Stimulated activated CD4-positive, alpha-beta T cell treated with anti-CD3 and anti-CD28 coated beads, Interleukin-2, amount 100 ng/mL, for 4 hours (primary cell): Measurements from ENCODE around the gene UNC13C.
"Not testable (repeated sequence)": the region's sequence is repeated elsewhere in the genome, so short reads cannot be mapped to it uniquely, and the experiment has no call there.

Source experiments
- DNase-seq: peaks from one replicate; pipeline ENCODE4 v3.0.0-alpha.2; 2020; ENCODE audit warnings: low read depth

The UNC13C gene

DNA sequence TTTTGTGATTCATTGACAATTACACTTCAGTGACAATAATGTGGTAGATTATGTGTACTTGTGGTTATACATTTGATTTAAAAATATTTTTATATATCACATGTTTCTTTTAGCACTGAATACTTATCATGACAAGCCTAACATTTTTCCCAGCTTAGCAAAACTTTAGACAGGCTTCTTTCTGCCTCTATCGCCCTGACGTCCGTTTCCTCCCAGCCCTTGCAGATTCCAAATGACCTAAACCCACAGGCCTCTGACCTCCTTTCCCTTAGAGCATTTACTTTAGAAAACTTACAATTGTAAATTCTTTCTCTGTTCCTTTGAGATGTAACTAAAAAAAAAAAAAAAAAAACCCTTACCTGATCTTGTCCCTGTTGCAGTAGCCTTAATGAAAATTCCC, 326.1 kb downstream of the UNC13C start:
- no peak for DNase-seq

GRCh38 chr15:54305138-54305537, 326.9 kb downstream of the UNC13C start:
- no peak for DNase-seq

GRCh38 chr15:54307252-54307902, 329.1 kb downstream of the UNC13C start:
- DNase-seq = no peak

GRCh38 chr15:54307926-54308325, 329.7 kb downstream of the UNC13C start:
- no peak for DNase-seq

DNA sequence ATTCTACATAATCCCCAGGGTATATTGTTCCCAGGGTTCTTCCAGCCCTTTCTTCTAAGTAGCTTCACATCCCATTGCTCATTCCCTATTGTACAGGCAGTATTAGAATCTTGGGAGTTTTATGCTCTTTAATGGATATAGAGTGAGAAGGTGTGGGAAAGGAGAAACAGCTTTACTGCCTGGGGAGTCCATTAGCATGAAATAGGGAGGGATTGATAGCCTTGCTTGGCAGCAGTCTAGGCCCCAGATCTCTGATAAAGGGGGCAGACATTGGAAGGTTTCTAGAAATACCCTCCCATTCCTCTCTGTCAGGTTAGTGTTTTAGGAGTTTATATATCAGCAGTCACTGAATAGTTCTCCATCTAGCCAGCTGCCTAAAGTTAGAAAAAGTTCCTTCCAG, 334.3 kb downstream of the UNC13C start:
- DNase-seq = no peak

DNA sequence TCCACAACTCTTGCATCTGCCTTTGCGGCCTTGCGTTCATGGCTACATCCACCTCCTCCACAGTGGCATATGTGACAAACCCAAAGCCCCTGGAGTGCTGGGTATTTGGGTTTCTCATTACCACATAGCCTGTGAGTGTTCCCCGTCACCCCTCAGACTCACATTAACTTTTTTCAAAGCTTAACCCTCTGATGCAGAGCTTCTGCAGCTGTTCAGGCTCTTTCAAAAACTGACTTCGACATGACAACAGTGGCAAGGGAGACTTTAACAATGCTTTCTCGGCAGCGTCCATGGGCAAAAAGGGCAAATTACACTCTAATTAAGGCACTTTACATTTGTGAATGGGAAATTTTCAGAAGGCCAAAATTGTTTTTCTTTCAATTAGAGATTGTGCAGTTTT, 343.2 kb downstream of the UNC13C start:
- no peak for DNase-seq

DNA sequence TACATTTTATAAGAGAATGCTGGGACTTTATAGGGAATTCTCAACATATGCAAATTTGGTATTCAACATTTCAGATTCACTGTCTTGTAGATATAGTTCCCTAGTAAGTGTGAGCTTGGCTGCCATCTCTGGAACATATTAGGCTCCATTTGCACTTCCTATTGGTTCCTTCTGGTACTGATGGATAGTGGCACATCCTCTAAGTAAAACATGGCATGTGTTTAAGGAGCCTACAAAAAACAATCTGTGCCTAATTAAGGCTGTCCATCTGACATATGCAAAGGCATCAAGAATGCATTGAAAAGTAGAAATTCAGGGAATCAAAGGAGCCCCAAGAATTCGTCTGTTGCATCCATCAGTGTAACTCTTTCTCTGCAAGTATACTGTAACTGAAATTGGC, 344.1 kb downstream of the UNC13C start:
- DNase-seq = no peak

DNA sequence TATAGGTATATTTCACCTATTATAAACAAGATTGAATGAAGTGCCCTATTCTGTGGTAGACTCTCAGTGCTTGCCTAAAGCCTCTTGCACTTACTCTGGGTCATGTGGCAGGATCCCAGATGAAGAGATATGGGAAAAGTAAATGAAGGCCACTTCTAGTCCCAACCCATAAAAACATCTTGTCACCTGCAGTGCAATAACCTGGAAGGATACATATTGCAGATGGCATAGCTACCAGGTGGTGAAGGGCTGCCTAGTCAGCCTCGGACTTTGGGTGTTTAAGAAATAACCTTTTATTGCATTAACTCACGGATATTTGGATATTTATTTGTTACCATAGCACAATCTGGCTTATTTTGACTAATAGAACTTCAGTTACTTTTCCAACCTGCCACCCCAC, 367.1 kb downstream of the UNC13C start:
- DNase-seq = no peak

- DNase-seq = no peak
Measured at GRCh38 chr15:54345827-54346226, 367.6 kb downstream of the UNC13C start.

DNA sequence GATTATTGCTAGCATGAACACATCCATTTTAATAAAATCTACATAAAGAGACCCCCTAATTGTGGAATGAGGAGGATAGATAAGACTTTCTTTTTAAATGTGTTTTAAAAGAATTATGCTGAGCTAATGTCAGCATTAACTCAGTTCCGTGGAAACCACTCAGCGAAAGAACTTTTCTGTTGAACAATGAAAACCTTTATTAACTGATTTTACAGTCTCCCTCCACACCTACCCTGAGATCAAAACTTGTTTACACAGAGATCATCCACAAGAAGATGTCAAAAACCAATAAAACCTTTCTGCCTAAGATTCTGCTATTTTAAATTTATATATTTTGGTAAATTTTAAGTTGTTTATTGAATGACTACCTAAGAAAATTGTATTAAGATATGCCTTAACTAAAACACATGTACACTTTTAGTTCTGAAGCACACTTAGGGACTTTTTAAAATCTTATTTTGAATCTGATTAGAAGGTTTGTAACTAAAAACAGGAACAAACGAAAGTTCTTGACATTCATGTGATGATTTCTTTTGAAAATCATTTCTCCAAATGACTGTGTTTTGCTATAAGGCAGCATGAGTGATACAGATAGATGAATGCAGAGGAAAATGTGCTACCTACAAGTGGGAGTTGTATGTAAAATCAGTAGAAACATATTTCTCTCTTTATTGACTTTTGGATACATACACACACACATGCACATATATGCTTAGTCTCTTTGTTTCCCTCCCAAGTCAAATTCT, 369.0 kb downstream of the UNC13C start:
- no peak for DNase-seq

DNA sequence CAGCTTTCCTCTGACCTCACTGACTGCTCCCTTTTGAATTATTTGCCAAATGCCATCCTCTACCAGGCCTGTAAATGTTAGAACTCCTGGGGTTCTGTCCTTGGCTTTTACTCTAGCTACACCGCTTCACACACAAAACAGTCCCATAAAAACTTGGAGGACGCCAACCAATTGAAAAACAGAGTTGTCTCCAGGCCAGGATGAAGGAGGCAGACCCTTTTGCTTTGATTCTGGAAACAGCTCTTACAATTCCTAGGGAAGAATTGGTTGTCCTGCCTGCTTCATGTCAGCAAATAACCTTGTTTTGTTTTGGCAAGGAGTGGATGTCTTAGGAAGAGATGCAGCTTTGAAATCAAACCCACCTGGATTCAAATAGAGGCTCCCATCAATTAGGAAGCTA, 375.5 kb downstream of the UNC13C start:
- no peak for DNase-seq

DNA sequence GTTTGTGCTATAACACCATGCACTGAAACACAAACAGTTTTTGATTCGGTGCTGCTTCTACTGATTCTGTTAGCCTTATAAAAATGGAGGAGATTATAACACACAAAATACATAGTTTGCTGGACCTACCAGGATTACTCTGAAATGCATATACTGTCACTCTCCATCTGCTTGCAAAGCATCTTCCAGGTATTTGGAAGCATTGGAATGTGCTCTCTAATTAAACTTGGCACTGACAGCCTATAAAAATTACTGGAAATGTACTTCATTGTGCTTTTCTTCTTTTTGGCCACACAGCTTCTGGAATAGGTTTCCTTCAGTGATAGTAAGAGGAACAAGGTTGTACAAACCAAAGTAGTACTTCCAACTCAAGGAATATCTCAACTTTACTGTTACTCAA, 376.1 kb downstream of the UNC13C start:
- no peak for DNase-seq

- no peak for DNase-seq
Measured at GRCh38 chr15:54364961-54365360, 386.7 kb downstream of the UNC13C start.

DNA sequence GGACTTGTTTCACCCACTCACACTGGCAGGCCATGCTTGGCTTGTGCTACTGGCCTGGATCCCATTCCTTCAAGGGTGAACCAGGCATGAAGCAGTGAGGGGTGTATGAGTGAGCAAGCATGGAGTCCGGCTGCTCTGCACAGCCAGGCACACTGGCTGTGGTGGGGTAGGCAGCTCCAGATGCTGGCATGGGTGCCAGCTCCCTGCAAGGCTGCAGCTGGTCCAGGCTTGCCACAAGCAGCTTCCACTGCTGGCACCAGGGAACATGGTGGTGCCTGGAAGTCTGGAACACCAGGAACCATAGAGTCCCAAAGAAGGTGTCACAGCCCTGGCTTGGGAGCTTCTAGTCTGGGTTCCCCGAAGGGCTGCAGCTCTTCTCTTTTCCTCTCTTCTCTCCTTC, 395.1 kb downstream of the UNC13C start:
- no peak for DNase-seq

- no peak for DNase-seq
Measured at GRCh38 chr15:54374184-54374952, 396.1 kb downstream of the UNC13C start.

- no peak for DNase-seq
Measured at GRCh38 chr15:54387799-54388198, 409.6 kb downstream of the UNC13C start.

- DNase-seq = no peak
Measured at GRCh38 chr15:54388746-54389145, 410.5 kb downstream of the UNC13C start.

GRCh38 chr15:54410481-54410880, 432.2 kb downstream of the UNC13C start:
- DNase-seq = no peak

- DNase-seq = no peak
Measured at GRCh38 chr15:54424171-54424570, 445.9 kb downstream of the UNC13C start.

DNA sequence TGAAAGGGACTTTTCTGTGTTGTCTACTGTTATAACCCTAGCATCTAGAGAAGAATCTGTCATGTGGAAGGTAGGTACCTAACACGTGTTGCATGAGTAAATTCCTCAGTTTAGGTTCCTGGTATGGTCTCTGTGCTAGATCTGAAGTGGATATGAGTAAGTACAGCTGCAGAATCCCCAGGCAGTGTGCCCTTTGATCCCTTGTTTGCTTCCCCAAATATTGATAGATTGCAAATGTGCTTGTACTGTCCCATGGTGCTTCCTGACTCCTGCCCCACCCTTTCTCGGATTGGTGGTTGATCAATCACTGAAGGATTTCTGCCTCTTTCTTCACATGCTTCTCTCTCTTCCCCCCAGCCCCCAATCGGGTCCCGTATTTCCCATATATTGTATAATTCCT, 450.4 kb downstream of the UNC13C start:
- no peak for DNase-seq

- DNase-seq = not testable (repeated sequence)
Measured at GRCh38 chr15:54450288-54450687, 472.0 kb downstream of the UNC13C start.

- no peak for DNase-seq
Measured at GRCh38 chr15:54456413-54456812, 478.2 kb downstream of the UNC13C start.

DNA sequence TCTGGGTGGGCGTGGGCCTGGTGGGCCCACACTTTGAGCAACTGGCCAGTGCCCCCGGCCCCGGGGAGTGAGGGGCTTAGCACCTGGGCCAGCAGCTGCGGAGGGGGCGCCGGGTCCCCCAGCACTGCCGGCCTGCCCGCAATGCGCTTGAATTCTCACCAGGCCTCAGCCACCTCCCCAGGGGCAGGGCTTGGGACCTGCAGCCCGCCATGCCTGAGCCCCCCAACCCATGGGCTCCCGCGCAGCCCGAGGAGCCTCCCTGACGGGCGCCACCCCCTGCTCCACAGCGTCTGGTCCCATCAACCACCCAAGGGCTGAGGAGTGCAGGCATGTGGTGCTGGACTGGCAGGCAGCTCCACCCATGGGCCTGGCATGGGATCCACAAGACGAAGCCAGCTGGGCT, 484.3 kb downstream of the UNC13C start:
- no peak for DNase-seq
